AG09309 (cell line): ENCODE data around the gene ZNF451.
A peak's percentile ranks its signal among the peaks of the same experiment; 100 is the strongest.
"Not testable (repeated sequence)": the region's sequence is repeated elsewhere in the genome, so short reads cannot be mapped to it uniquely, and the experiment has no call there.

Source experiments
- DNase-seq: peaks from one replicate; pipeline ENCODE4 v3.0.0-alpha.2; 2010; ENCODE audit warnings: low read depth
- H3K4me3 ChIP-seq: 2 replicates; pipeline ENCODE4 v1.5.1; 2011; ENCODE audit warnings: mild to moderate bottlenecking, low read depth, low read length, moderate library complexity; ENCODE audit not compliant: control insufficient read depth
- CTCF ChIP-seq: IDR thresholded peaks from 2 replicates; pipeline ENCODE4 v1.5.1; 2011; ENCODE audit warnings: mild to moderate bottlenecking, low read depth, low read length, inconsistent platforms; ENCODE audit not compliant: insufficient read depth, control insufficient read depth; ENCODE audit errors: missing control alignments

Gene ZNF451, protein sequence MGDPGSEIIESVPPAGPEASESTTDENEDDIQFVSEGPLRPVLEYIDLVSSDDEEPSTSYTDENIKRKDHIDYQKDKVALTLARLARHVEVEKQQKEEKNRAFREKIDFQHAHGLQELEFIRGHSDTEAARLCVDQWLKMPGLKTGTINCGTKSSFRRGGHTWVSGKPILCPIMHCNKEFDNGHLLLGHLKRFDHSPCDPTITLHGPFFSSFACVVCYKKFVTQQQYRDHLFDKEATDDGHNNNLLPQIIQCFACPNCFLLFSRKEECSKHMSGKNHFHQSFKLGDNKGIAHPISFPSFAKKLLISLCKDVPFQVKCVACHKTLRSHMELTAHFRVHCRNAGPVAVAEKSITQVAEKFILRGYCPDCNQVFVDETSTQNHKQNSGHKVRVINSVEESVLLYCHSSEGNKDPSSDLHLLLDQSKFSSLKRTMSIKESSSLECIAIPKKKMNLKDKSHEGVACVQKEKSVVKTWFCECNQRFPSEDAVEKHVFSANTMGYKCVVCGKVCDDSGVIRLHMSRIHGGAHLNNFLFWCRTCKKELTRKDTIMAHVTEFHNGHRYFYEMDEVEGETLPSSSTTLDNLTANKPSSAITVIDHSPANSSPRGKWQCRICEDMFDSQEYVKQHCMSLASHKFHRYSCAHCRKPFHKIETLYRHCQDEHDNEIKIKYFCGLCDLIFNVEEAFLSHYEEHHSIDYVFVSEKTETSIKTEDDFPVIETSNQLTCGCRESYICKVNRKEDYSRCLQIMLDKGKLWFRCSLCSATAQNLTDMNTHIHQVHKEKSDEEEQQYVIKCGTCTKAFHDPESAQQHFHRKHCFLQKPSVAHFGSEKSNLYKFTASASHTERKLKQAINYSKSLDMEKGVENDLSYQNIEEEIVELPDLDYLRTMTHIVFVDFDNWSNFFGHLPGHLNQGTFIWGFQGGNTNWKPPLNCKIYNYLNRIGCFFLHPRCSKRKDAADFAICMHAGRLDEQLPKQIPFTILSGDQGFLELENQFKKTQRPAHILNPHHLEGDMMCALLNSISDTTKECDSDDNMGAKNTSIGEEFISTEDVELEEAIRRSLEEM

GRCh38 chr6:57089687-57090457 lies at the start of gene ZNF451:
ZNF451 (plus strand) TSS chr6:57090188; CDS start chr6:57090254, 66 bp downstream.
- peak; percentile 70 for DNase-seq
- TF ChIP-seq CTCF: no peak
- peak within 1 kb of the TSS; percentile 61 for H3K4me3 ChIP-seq

- not testable (repeated sequence) for H3K4me3 ChIP-seq, DNase-seq
Observed at GRCh38 chr6:57044061-57044460, 45.9 kb upstream of the ZNF451 start.

DNA sequence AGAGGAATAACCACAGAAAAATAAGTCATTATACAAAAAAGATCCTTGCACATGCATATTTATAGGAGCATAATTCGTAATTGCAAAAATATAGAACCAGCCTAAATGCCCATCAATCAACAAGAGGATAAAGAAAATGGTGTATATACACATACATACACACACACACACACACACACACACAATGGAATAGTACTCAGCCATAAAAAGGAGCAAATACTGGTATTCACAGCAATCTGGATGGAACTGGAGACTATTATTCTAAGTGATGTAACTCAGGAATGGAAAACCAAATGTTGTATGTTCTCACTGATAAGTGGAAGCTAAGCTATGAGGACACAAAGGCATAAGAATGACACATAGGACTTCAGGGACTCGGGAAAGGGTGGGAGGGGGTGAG lies 45.4 kb upstream of the ZNF451 start:
- no peak for DNase-seq
- TF ChIP-seq CTCF: no peak
- H3K4me3 ChIP-seq: no peak overlapping the region

GRCh38 chr6:57046332-57047256 lies 43.4 kb upstream of the ZNF451 start, which contains the start of gene KIAA1586:
KIAA1586 (plus strand) TSS chr6:57046693; CDS start chr6:57046756, 63 bp downstream.
- H3K4me3 ChIP-seq: peak within 1 kb of the TSS; percentile 72
- peak; percentile 54 for DNase-seq

- not testable (repeated sequence) for DNase-seq, H3K4me3 ChIP-seq
Observed at GRCh38 chr6:57047257-57047585, 42.8 kb upstream of the ZNF451 start.

- DNase-seq, H3K4me3 ChIP-seq: not testable (repeated sequence)
Observed at GRCh38 chr6:57047859-57048258, 42.1 kb upstream of the ZNF451 start.

DNA sequence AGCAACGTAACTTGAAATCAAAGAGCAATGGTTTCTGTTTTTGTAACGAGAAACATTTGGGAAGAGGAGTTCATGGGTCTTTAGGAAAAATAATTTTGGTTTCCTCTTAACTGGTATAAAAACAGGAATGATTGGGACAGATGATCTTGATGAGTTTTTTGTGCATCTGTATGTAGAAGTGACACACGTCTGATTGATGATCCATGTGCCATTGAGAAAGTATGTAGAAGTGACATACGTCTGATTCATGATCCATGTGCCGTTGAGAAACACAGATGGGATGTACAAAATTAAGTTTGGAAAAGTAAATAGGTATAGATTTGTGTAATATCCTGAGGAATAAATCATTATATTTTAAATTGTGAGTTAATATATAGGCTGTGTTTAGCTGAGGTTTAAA lies 41.4 kb upstream of the ZNF451 start:
- no peak for TF ChIP-seq CTCF
- H3K4me3 ChIP-seq: no peak overlapping the region
- DNase-seq: no peak

DNA sequence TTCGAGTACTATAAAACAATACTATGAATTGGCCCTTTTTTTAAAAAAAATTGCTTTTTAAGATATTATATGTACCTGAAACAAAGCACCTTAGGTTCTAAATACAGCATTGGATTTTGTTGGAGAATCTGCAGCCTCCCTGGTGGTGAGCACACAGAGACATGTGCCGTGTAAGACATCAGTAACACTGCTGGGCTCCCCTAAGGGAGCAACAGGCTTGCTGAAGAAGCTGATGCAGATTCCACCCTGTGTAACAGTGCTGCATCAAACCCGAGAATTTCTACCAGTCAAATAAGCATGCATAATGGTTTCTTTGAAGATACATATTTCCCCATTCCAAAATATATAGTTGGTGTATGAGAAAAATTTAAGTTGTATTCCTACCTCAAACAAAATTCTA lies 26.1 kb upstream of the ZNF451 start:
- no peak overlapping the region for H3K4me3 ChIP-seq
- TF ChIP-seq CTCF: no peak
- DNase-seq: no peak
